HCT116 (cell line): ENCODE results near the gene SLC24A1.

ENCODE experiments used
- CEBPB ChIP-seq: IDR thresholded peaks from 2 replicates; pipeline ENCODE4 v1.6.1; 2012; ENCODE audit warnings: low read depth
- CTCF ChIP-seq, 3 experiments: fragments of 200-600 bp in 1 of 3; sonication (generic) in 1 of 3; IDR thresholded peaks in 2 of 3; conservative IDR thresholded peaks in 1 of 3; 2 replicates each; pipeline ENCODE4 v1.5.1; 2012 to 2017; ENCODE audit warnings: low read depth in 2 of 3, low read length in 2 of 3, antibody characterized with exemption in 1 of 3, borderline replicate concordance in 1 of 3, control low read depth in 1 of 3, mild to moderate bottlenecking in 1 of 3, mixed read lengths in 1 of 3, mixed run types in 1 of 3, moderate library complexity in 1 of 3; ENCODE audit not compliant: insufficient read depth in 1 of 3
- MAX ChIP-seq: IDR thresholded peaks from 2 replicates; pipeline ENCODE4 v1.6.1; 2012
- RAD21 ChIP-seq: IDR thresholded peaks from 2 replicates; pipeline ENCODE4 v1.6.1; 2012; ENCODE audit warnings: low read depth, mild to moderate bottlenecking

GRCh38 chr15:65603559-65603958 lies 18.2 kb upstream of the SLC24A1 start:
- TF ChIP-seq RAD21 (no peak), CTCF (IDR thresholded peaks at IDR 0.05 in 2 of 3, conservative IDR thresholded peaks at IDR 0.05 in 1 of 3; ENCODE audit: borderline replicate concordance in 1 of 3, insufficient read depth in 1 of 3, low read depth in 2 of 3, low read length in 2 of 3) (no peak), MAX (no peak), CEBPB (no peak)
